ENCODE results near the gene IGDCC3.
"Not testable (repeated sequence)": the region's sequence is repeated elsewhere in the genome, so short reads cannot be mapped to it uniquely, and the experiment has no call there.

Gene IGDCC3

GRCh38 chr15:65405791-65406423 lies 28.1 kb upstream of the IGDCC3 start:
- DNase-seq, result no peak

GRCh38 chr15:65404186-65404872 lies 26.5 kb upstream of the IGDCC3 start:
- no peak for DNase-seq

DNA sequence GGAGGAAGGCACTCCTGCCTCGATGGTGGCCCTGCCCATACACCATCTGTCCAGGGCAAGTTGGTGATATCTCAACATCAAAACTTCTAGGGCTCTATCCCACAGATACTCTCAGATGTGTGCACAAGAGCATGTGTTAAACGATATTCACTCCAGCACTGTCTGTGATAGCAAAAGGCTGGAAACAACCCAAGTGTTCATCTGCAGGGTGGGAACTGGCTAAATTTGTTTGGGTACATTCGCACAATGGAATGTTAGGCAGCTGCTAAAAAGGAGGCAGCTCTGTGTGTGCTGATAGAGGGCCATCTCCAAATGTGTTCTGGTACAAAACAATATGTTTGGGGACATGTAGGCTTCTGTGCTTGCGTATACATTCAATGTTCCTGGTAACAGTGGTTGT lies 25.2 kb upstream of the IGDCC3 start:
- DNase-seq, result no peak

GRCh38 chr15:65401611-65402240 lies 23.9 kb upstream of the IGDCC3 start:
- no peak for DNase-seq

DNA sequence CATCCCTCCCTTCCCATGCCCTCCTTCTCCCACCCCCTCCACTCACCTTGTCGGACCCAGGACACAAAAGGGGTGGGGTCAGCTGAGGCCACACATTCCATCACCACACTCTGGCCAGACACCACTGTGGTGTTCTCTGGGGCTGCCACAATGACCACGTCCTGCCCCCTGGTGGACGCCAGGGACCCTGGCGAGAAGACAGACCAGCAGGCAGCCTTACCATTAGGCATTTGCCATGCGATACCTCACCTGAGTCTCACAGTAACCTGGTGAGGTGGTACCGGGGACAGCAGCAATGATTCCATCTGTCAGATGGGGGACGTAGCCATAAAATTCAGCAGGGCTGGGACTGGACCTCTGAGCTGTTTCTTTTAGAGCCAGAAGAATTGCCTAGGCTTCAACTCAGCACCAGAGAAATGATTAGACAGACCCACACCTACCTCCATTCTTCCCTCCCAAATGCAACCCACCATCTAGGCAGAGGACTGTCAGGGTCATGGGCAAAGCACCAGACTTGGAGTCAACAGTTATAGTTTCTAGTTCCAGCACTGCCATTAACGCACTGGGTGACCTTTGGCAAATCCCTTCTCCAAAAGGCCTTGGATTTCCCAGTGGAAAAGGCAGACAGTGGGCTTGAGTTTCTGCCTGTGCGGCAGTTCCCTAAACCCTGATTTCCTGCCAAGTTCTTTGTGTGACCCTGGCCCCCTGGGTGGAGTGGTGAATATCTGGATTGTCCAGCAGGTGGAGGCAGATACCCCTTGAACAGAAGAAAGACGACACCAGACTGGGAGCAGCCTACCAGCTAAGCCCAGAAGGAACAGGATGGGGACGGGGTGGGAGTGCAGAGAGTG lies 23.2 kb upstream of the IGDCC3 start:
- DNase-seq, result no peak

DNA sequence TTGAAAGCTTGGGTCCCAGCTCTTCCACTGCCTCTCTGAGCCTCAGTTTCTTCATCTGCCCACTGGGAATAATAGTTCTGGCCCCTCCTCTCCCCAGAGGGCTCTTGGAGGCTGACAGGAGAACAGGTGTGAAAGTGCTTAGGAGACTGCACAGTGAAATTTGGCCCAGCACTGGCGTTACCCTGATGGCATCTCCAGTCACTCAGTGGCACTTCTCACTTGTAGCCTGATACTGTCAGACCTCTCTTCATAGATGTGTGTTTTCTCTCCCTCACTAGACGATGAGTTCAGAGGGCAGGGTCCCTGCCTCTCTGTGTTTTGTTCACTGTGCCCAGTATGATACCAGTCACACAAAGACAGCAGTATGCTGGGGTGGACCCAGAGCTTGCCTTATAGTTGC lies 22.2 kb upstream of the IGDCC3 start:
- no peak for DNase-seq

GRCh38 chr15:65399001-65399706 lies 21.4 kb upstream of the IGDCC3 start:
- no peak for DNase-seq

- DNase-seq, result not testable (repeated sequence)
Measured at GRCh38 chr15:65398486-65398885, 20.7 kb upstream of the IGDCC3 start.

GRCh38 chr15:65396965-65397317 lies 19.1 kb upstream of the IGDCC3 start:
- DNase-seq, result no peak

DNA sequence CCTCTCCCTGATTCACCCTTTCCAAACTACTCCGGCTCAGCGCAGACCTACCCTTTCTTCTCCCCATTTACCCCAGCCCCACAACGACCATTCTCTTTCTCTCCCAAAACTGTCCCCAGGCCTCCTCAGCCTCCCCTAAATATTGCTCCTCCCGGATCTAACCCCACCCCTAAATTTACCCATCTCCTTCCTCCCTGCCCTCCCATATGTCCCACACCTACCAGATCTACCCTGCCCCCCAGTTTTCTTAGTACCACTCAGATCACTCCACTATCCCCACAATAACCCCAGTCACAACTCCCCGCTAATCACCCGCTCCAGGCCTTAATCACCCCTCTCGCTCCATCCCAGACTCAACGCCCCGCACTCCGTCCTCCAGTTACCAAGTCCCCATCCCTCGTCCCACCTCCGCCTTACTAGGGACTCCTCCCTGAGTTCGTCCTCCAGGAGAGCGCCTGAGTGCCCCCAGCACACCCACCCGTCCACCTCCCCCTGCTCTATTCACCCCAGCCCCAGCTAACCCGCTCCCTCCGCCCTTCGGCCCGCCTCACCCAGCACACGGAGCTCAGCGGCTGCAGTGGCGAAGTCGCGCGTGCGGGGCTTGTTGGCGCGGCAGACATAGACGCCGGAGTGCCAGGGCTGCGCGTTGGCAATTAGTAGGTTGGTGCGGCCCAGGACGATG lies 18.6 kb upstream of the IGDCC3 start:
- DNase-seq, result no peak

GRCh38 chr15:65395567-65396202 lies 17.9 kb upstream of the IGDCC3 start:
- no peak for DNase-seq

DNA sequence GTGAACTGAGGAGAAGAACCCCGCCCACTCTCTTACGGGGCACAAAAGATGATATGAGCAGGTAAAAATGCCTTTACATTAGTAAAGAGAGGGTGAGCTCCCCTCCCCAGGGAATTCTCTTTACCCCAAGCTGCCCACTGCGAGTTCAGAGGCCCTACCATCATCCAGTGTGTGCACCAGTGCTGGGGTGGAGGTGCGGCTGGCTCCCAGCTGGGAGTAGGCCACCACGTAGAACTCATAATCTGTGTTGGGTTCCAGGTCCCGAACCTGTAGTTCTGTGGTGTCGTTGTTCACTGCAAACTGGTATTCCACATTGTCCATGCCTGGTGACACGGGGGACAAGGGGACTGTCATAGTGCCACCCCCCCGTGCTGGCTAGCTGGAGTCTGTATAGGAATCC lies 17.1 kb upstream of the IGDCC3 start:
- DNase-seq, result no peak

GRCh38 chr15:65394280-65394789 lies 16.5 kb upstream of the IGDCC3 start:
- DNase-seq, result no peak

- DNase-seq, result no peak
Measured at GRCh38 chr15:65393557-65393956, 15.8 kb upstream of the IGDCC3 start.

- DNase-seq, result no peak
Measured at GRCh38 chr15:65393091-65393490, 15.3 kb upstream of the IGDCC3 start.

DNA sequence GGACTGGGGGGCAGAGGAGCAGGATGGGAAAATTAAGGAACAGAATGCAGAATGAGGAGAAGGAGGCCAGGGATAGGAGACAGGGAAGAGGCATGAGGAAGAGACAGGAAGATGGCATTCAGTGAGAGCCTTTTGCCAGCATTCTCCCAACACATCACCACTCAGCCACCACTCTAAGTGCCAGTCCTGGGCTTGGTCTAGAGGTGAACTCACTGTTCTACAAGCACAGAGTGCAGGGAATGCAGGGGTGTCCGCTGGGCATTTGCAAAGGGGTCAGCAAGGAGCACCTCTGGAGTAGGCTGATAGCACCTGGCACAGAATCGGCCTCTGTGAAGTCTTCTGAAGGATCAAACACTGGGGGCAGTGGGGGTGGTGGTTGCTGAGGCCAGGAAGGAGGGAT lies 14.6 kb upstream of the IGDCC3 start:
- no peak for DNase-seq

- no peak for DNase-seq
Measured at GRCh38 chr15:65391732-65392131, 13.9 kb upstream of the IGDCC3 start.

DNA sequence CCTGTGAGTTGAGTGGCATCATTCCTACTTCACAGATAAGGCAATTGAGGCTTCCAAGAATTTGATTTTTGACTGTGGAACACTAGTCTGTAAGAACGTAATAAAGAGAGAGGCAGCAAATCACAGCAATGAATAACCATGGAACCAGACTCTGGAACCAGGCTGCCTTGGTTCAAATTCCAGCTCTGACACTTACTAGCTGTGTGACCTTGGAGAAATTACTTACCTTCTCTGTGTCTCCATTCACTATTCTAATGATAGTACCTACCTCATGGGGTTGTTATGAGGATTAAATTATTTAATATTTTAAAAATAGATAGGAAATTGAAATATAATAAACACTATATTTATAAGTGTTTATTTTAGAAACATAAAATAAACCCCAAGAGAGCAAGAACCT lies 12.6 kb upstream of the IGDCC3 start:
- no peak for DNase-seq

GRCh38 chr15:65389226-65389625 lies 11.4 kb upstream of the IGDCC3 start:
- no peak for DNase-seq

- no peak for DNase-seq
Measured at GRCh38 chr15:65388306-65389080, 10.7 kb upstream of the IGDCC3 start.

DNA sequence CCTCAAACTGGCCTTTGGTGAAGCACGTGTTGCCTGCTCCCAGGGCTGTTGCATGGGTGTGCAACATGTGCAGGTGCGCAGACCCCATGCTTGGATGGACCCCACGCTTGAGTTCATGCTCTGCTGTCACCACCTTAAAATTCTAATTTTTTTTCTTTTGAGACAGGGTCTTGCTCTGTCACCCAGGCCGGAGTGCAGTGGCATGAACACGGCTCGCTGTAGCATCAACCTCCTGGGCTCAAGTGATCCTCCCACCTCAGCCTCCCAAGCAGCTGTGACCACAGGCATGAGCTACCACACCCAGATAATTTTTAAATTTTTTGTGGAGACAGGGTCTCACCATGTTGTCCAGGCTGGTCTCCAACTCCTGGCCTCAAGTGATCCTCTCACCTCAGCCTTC lies 9.1 kb upstream of the IGDCC3 start:
- no peak for DNase-seq

Measured in amniotic stem cell (primary cell).